Measurements from ENCODE around the gene PRPF39. TPM values are rescaled to one million over a fixed set of nuclear protein-coding genes. Genes with fewer than 3 reads are reported as not detected.
A peak's percentile ranks its signal among the peaks of the same experiment; 100 is the strongest.

The PRPF39 gene
- total and polyA plus RNA-seq, 2 of the 13 experiments (the other 11 are each of a cell fraction or from before 2014, with no cell fraction given) = 44.2 to 65.0 TPM

- TF ChIP-seq IRF1 (CRISPR knock-in tag; IDR thresholded peaks at IDR 0.05; ENCODE audit: low read depth) (no peak), ZNF234 (CRISPR knock-in tag; conservative IDR thresholded peaks at IDR 0.05) (no peak), SRF (IDR thresholded peaks at IDR 0.05; ENCODE audit: low read depth, low read length) (peak; percentile 37; the same call in 1 of the 2 replicates), RBFOX2 (IDR thresholded peaks at IDR 0.05; ENCODE audit: low read depth, low read length) (0 out of 2 replicates have a peak, but pooled peaks have one; percentile 17), BCLAF1 (IDR thresholded peaks at IDR 0.05) (no peak), TFDP1 (CRISPR knock-in tag; IDR thresholded peaks at IDR 0.05; ENCODE audit: borderline replicate concordance) (peak; percentile 97), ZGPAT (CRISPR knock-in tag; IDR thresholded peaks at IDR 0.05) (peak; percentile 59), ZNF451 (CRISPR knock-in tag; IDR thresholded peaks at IDR 0.05) (no peak), CBX1 (IDR thresholded peaks at IDR 0.05; ENCODE audit: low read depth) (no peak), ZNF441 (CRISPR knock-in tag; IDR thresholded peaks at IDR 0.05; ENCODE audit: borderline replicate concordance) (no peak), KAT7 (CRISPR knock-in tag; IDR thresholded peaks at IDR 0.05; ENCODE audit: borderline replicate concordance) (peak; percentile 54; the same call in 1 of the 2 replicates), NCOR1 (IDR thresholded peaks at IDR 0.05; ENCODE audit: borderline replicate concordance, low read length) (peak; percentile 37; the same call in 1 of the 2 replicates), ZBTB3 (CRISPR knock-in tag; IDR thresholded peaks at IDR 0.05; ENCODE audit: borderline replicate concordance, low read depth) (no peak), SOX6 (IDR thresholded peaks at IDR 0.05) (no peak), SOX6 (CRISPR knock-in tag; IDR thresholded peaks at IDR 0.05) (peak; percentile 57), PAWR (CRISPR knock-in tag; IDR thresholded peaks at IDR 0.05; ENCODE audit: borderline replicate concordance) (no peak), ZNF777 (CRISPR knock-in tag; IDR thresholded peaks at IDR 0.05) (peak; percentile 56; the same call in 1 of the 2 replicates), ZMYM4 (CRISPR knock-in tag; IDR thresholded peaks at IDR 0.05) (peak; percentile 73; the same call in 1 of the 2 replicates), ZNF660 (CRISPR knock-in tag; IDR thresholded peaks at IDR 0.05; ENCODE audit: borderline replicate concordance, low read depth) (no peak), ARID3A (IDR thresholded peaks at IDR 0.05; ENCODE audit: low read depth, low read length) (peak; percentile 89)
Observed at GRCh38 chr14:45135659-45136395, 51.9 kb downstream of the PRPF39 start, which contains the start of gene FANCM (continued).

Measured in HepG2 (cell line).